ENCODE measurements around the gene HLCS. TPM values are rescaled to one million over a fixed set of nuclear protein-coding genes. Genes with fewer than 3 reads are reported as not detected.
A peak's percentile ranks its signal among the peaks of the same experiment; 100 is the strongest.

The HLCS gene
- total RNA-seq, 1 donor from 2014 or later, result 15.9 TPM

- Mint-ChIP-seq H3K27me3 (ENCODE audit: unreplicated experiment) (peaks cover 1% of the 10 kb centered on the region), H3K4me1 (ENCODE audit: low read depth, unreplicated experiment) (peaks cover 4% of the 10 kb centered on the region), H3K36me3 (ENCODE audit: unreplicated experiment) (no peaks in the 10 kb centered on the region), H3K4me3 (ENCODE audit: unreplicated experiment) (no peak overlapping the region), H3K9me3 (ENCODE audit: unreplicated experiment) (no peaks in the 10 kb centered on the region), H3K27ac (ENCODE audit: unreplicated experiment) (no peak overlapping the region)
- TF ChIP-seq CTCF (IDR thresholded peaks at IDR 0.05; ENCODE audit: partially characterized antibody, unreplicated experiment), result no peak
- no peak for DNase-seq
These were observed 109.8 kb downstream of the HLCS start for GRCh38 chr21:36856643-36857042.

GRCh38 chr21:36854391-36854790 lies 112.1 kb downstream of the HLCS start:
- Mint-ChIP-seq H3K36me3 (ENCODE audit: unreplicated experiment) (no peaks in the 10 kb centered on the region), H3K27ac (ENCODE audit: unreplicated experiment) (no peak overlapping the region), H3K27me3 (ENCODE audit: unreplicated experiment) (peaks cover 1% of the 10 kb centered on the region), H3K9me3 (ENCODE audit: unreplicated experiment) (no peaks in the 10 kb centered on the region), H3K4me3 (ENCODE audit: unreplicated experiment) (no peak overlapping the region), H3K4me1 (ENCODE audit: low read depth, unreplicated experiment) (peaks cover 4% of the 10 kb centered on the region)
- peak; percentile 63 for DNase-seq
- peak; percentile 80 for TF ChIP-seq CTCF (IDR thresholded peaks at IDR 0.05; ENCODE audit: partially characterized antibody, unreplicated experiment)

- TF ChIP-seq CTCF (IDR thresholded peaks at IDR 0.05; ENCODE audit: partially characterized antibody, unreplicated experiment), result no peak
- H3K9me3 Mint-ChIP-seq (ENCODE audit: unreplicated experiment), result no peaks in the 10 kb centered on the region
- H3K27ac Mint-ChIP-seq (ENCODE audit: unreplicated experiment), result no peak overlapping the region
These were observed 113.6 kb downstream of the HLCS start for GRCh38 chr21:36852864-36853263.

GRCh38 chr21:36852293-36852692 lies 114.2 kb downstream of the HLCS start:
- DNase-seq, result no peak
- H3K27ac Mint-ChIP-seq (ENCODE audit: unreplicated experiment), result no peak overlapping the region
- H3K9me3 Mint-ChIP-seq (ENCODE audit: unreplicated experiment), result no peaks in the 10 kb centered on the region
- H3K27me3 Mint-ChIP-seq (ENCODE audit: unreplicated experiment), result peaks cover 1% of the 10 kb centered on the region
- TF ChIP-seq CTCF (IDR thresholded peaks at IDR 0.05; ENCODE audit: partially characterized antibody, unreplicated experiment), result no peak
- H3K36me3 Mint-ChIP-seq (ENCODE audit: unreplicated experiment), result no peaks in the 10 kb centered on the region
- peaks cover 7% of the 10 kb centered on the region for H3K4me1 Mint-ChIP-seq (ENCODE audit: low read depth, unreplicated experiment)
- H3K4me3 Mint-ChIP-seq (ENCODE audit: unreplicated experiment), result no peak overlapping the region

More at GRCh38 chr21:36852864-36853263, 113.6 kb downstream of the HLCS start:
- Mint-ChIP-seq H3K4me1 (ENCODE audit: low read depth, unreplicated experiment) (peaks cover 7% of the 10 kb centered on the region), H3K4me3 (ENCODE audit: unreplicated experiment) (no peak overlapping the region), H3K36me3 (ENCODE audit: unreplicated experiment) (no peaks in the 10 kb centered on the region), H3K27me3 (ENCODE audit: unreplicated experiment) (peaks cover 1% of the 10 kb centered on the region)
- no peak for DNase-seq

GRCh38 chr21:36851121-36851520 lies 115.3 kb downstream of the HLCS start:
- Mint-ChIP-seq H3K27me3 (ENCODE audit: unreplicated experiment) (peaks cover 1% of the 10 kb centered on the region), H3K36me3 (ENCODE audit: unreplicated experiment) (no peaks in the 10 kb centered on the region), H3K27ac (ENCODE audit: unreplicated experiment) (no peak overlapping the region), H3K9me3 (ENCODE audit: unreplicated experiment) (no peaks in the 10 kb centered on the region), H3K4me3 (ENCODE audit: unreplicated experiment) (no peak overlapping the region), H3K4me1 (ENCODE audit: low read depth, unreplicated experiment) (peaks cover 7% of the 10 kb centered on the region)
- no peak for TF ChIP-seq CTCF (IDR thresholded peaks at IDR 0.05; ENCODE audit: partially characterized antibody, unreplicated experiment)
- no peak for DNase-seq
